CD4-positive, CD25-positive, alpha-beta regulatory T cell (primary cell): ENCODE measurements around the gene NAALADL2. TPM values are rescaled to one million over a fixed set of nuclear protein-coding genes. Genes with fewer than 3 reads are reported as not detected.
"Not testable (repeated sequence)": the region's sequence is repeated elsewhere in the genome, so short reads cannot be mapped to it uniquely, and the experiment has no call there.

ENCODE experiments used
- ATAC-seq, 2 donors: fragments of 150-1000 bp; cut with Tn5 transposase; one replicate each; pipeline ENCODE4 v1.10.0; 2021; ENCODE audit warnings: low read depth in 2 of 2, moderate number of reproducible peaks in 2 of 2, moderate library complexity in 1 of 2
- DNase-seq, 3 donors: peaks; one replicate each; pipeline versions ENCODE4 v3.0.0 to v3.0.0-alpha.2; 2012 to 2022; ENCODE audit warnings: mixed read lengths in 1 of 3
- H3K27ac ChIP-seq: one replicate; pipeline ENCODE4 v1.7.0; 2013; ENCODE audit warnings: mild to moderate bottlenecking, low read length; ENCODE audit not compliant: insufficient read depth, poor library complexity, severe bottlenecking
- H3K27me3 ChIP-seq: one replicate; pipeline ENCODE4 v1.7.0; 2013; ENCODE audit warnings: low read length; ENCODE audit not compliant: control insufficient read depth, insufficient read depth
- H3K36me3 ChIP-seq: one replicate; pipeline ENCODE4 v1.7.0; 2013; ENCODE audit warnings: mild to moderate bottlenecking, low read length, moderate library complexity; ENCODE audit not compliant: control insufficient read depth, insufficient read depth
- H3K4me1 ChIP-seq: 2 replicates; pipeline ENCODE4 v1.7.0; 2013; ENCODE audit warnings: mild to moderate bottlenecking, low read length; ENCODE audit not compliant: insufficient read depth, control insufficient read depth, poor library complexity, severe bottlenecking
- H3K4me3 ChIP-seq: one replicate; pipeline ENCODE4 v1.7.0; 2013; ENCODE audit warnings: low read depth, mild to moderate bottlenecking, low read length, moderate library complexity
- H3K9me3 ChIP-seq, 2 experiments: 1 replicate in 1 of 2; 2 replicates in 1 of 2; pipeline ENCODE4 v1.7.0; 2013; ENCODE audit warnings: low read length in 2 of 2, mild to moderate bottlenecking in 1 of 2, moderate library complexity in 1 of 2; ENCODE audit not compliant: control insufficient read depth in 2 of 2
- H3K27ac Mint-ChIP-seq, 3 donors: one replicate each; pipeline ENCODE4 v1.8.0; 2020 to 2022; ENCODE audit warnings: mild to moderate bottlenecking in 3 of 3, mixed read lengths in 3 of 3, moderate library complexity in 2 of 3
- H3K27me3 Mint-ChIP-seq: one replicate; pipeline ENCODE4 v1.8.0; 2022; ENCODE audit warnings: mild to moderate bottlenecking, mixed read lengths
- H3K36me3 Mint-ChIP-seq: one replicate; pipeline ENCODE4 v1.8.0; 2020; ENCODE audit warnings: mixed read lengths
- H3K4me1 Mint-ChIP-seq, 4 donors: one replicate each; pipeline ENCODE4 v1.8.0; 2020 to 2022; ENCODE audit warnings: mixed read lengths in 4 of 4, mild to moderate bottlenecking in 1 of 4
- H3K4me3 Mint-ChIP-seq, 4 donors: one replicate each; pipeline ENCODE4 v1.8.0; 2020 to 2022; ENCODE audit warnings: mild to moderate bottlenecking in 4 of 4, mixed read lengths in 4 of 4, moderate library complexity in 3 of 4
- H3K9me3 Mint-ChIP-seq, 7 donors: one replicate each; pipeline ENCODE4 v1.8.0; 2020 to 2022; ENCODE audit warnings: mixed read lengths in 7 of 7, mild to moderate bottlenecking in 3 of 7, moderate library complexity in 2 of 7
- polyA plus RNA-seq, 4 donors: library from polyadenylated mRNA; unstranded; fragments of 300-500 nt; fragmentation: Illumina TruSeq; gene quantifications; one replicate each; pipeline ENCODE4 v1.2.3, GENCODE V29; 2021
- total RNA-seq: library from RNA; stranded (reverse); gene quantifications from one replicate; pipeline ENCODE4 v1.2.3, GENCODE V29; 2022

Gene NAALADL2
- total and polyA plus RNA-seq, 5 donors from 2014 or later: not detected

DNA sequence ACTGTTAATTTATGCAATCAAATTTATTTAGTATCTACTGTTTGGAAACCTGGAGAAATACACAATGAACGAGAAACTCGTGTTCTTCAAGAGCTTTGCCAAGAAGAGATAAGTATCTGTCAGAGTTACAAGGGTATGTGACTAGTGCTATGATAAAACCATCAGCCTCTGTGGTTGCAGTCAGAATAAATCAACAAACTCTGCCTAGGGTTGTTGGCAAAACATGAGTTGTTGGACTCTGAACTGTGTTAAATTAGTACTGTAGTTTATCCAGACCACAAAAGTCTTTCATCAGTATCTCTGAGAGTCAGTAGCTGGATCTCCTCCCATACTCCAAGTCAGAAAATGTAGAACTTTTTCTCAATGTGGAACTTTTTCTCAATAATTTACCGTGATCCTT is 918.4 kb downstream of the NAALADL2 start:
- H3K4me1 ChIP-seq: no peaks in the 10 kb centered on the region
- no peaks in the 10 kb centered on the region for H3K9me3 ChIP-seq
- H3K36me3 Mint-ChIP-seq: no peaks in the 10 kb centered on the region
- H3K27ac ChIP-seq: no peak overlapping the region
- no peak overlapping the region for H3K4me3 ChIP-seq
- no peak overlapping the region for H3K27ac Mint-ChIP-seq
- no peak overlapping the region for H3K4me3 Mint-ChIP-seq
- H3K4me1 Mint-ChIP-seq: peaks cover 0 to 5% (median 0%) of the 10 kb centered on the region in 4 donors
- H3K27me3 Mint-ChIP-seq: no peaks in the 10 kb centered on the region
- ATAC-seq: no peak
- H3K36me3 ChIP-seq: no peaks in the 10 kb centered on the region
- peaks cover 0 to 7% (median 5%) of the 10 kb centered on the region in 7 donors for H3K9me3 Mint-ChIP-seq
- no peak for DNase-seq
- no peaks in the 10 kb centered on the region for H3K27me3 ChIP-seq

DNA sequence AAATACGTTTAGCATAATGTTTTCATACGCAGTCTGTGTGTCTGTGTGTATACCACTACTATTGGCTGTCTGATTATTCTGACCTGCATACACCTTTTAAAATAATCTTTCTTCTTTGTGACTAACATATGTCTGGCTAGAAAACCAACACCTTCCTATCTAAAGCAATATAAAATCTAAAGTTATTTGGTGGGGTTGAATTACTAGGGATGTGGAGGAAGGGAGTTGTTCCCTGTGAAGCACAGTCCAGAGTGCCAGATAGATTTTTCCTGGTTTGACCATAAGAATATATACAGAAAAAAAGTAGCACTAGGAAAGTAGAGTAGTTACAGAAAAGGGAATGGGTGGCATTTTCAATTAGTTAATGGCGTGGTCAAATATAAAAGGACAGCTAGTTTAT is 918.8 kb downstream of the NAALADL2 start:
- peaks cover 0 to 7% (median 5%) of the 10 kb centered on the region in 7 donors for H3K9me3 Mint-ChIP-seq
- DNase-seq (no peak), ATAC-seq (no peak)
- H3K4me3 Mint-ChIP-seq: no peak overlapping the region
- H3K27me3 ChIP-seq: no peaks in the 10 kb centered on the region
- H3K4me3 ChIP-seq: no peak overlapping the region
- peaks cover 0 to 5% (median 0%) of the 10 kb centered on the region in 4 donors for H3K4me1 Mint-ChIP-seq
- no peaks in the 10 kb centered on the region for H3K36me3 Mint-ChIP-seq
- no peaks in the 10 kb centered on the region for H3K4me1 ChIP-seq
- no peaks in the 10 kb centered on the region for H3K9me3 ChIP-seq
- no peaks in the 10 kb centered on the region for H3K36me3 ChIP-seq
- H3K27me3 Mint-ChIP-seq: no peaks in the 10 kb centered on the region
- no peak overlapping the region for H3K27ac Mint-ChIP-seq
- no peak overlapping the region for H3K27ac ChIP-seq

DNA sequence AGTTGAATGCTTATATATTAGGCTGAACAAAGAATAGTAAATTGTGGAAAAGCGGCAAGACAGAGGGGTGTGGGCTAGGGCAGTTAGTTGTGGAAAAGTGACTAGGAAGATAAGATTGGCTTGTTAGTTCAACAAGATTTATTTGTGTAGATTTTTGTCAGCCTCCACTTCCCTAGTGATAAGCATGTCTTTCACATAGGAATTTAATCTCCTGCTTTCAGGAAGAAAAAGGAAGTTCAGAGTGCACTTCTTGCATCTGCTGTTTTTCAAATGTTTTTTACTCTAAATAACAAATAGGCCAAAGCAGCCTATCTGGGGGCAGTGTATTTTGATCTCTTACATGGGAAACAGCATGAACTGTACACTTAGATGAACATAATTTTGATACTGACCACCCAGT is 919.9 kb downstream of the NAALADL2 start:
- peaks cover 0 to 7% (median 3%) of the 10 kb centered on the region in 7 donors for H3K9me3 Mint-ChIP-seq
- H3K27ac Mint-ChIP-seq: no peak overlapping the region
- H3K36me3 Mint-ChIP-seq: no peaks in the 10 kb centered on the region
- Histone ChIP-seq H3K4me1 (no peaks in the 10 kb centered on the region), H3K27me3 (no peaks in the 10 kb centered on the region), H3K4me3 (no peak overlapping the region), H3K27ac (no peak overlapping the region), H3K9me3 (no peaks in the 10 kb centered on the region), H3K36me3 (no peaks in the 10 kb centered on the region)
- no peak for ATAC-seq
- H3K4me3 Mint-ChIP-seq: no peak overlapping the region
- no peaks in the 10 kb centered on the region for H3K27me3 Mint-ChIP-seq
- H3K4me1 Mint-ChIP-seq: peaks cover 0 to 5% (median 0%) of the 10 kb centered on the region in 4 donors
- DNase-seq: no peak

DNA sequence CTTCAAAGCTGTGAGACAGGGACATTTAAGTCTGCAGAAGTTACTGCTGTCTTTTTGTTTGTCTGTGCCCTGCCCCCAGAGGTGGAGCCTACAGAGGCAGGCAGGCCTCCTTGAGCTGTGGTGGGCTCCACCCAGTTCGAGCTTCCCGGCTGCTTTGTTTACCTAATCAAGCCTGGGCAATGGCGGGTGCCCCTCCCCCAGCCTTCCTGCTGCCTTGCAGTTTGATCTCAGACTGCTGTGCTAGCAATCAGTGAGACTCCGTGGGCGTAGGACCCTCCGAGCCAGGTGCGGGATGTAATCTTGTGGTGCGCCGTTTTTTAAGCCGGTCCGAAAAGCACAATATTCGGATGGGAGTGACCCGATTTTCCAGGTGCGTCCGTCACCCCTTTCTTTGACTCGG is 928.0 kb downstream of the NAALADL2 start:
- H3K4me3 Mint-ChIP-seq, H3K4me1 Mint-ChIP-seq: not testable (repeated sequence)

DNA sequence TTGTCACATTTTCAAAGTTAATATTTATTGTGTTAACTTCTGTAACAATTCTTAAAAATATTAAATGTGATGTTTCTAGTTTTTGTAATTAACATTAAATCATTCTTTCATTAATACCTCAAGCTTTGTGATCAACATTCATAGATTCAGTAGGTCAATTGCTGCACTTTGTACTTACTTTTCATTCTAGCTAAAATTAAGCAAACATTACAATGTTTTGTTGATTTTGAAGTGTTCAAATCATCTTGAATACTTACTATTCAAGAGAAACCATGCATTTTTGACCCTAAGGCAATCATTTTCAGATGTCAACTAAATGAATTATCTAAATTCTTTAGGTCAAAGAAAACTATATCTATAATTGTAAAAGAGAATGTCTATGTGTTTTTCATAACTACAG is 933.1 kb downstream of the NAALADL2 start:
- Mint-ChIP-seq H3K36me3 (no peaks in the 10 kb centered on the region), H3K27me3 (no peaks in the 10 kb centered on the region), H3K9me3 (peaks cover 3 to 11% (median 4%) of the 10 kb centered on the region in 7 donors), H3K27ac (no peak overlapping the region), H3K4me1 (no peaks in the 10 kb centered on the region), H3K4me3 (no peak overlapping the region)
- Histone ChIP-seq H3K4me1 (no peaks in the 10 kb centered on the region), H3K27ac (no peak overlapping the region), H3K27me3 (no peaks in the 10 kb centered on the region), H3K9me3 (no peaks in the 10 kb centered on the region), H3K36me3 (no peaks in the 10 kb centered on the region), H3K4me3 (no peak overlapping the region)
- no peak for DNase-seq
- no peak for ATAC-seq

More for the DNA sequence above, 928.0 kb downstream of the NAALADL2 start:
- H3K36me3 Mint-ChIP-seq, H3K27me3 Mint-ChIP-seq, H3K36me3 ChIP-seq, H3K9me3 ChIP-seq, H3K4me1 ChIP-seq, H3K27me3 ChIP-seq, H3K4me3 ChIP-seq, ATAC-seq, H3K27ac Mint-ChIP-seq, DNase-seq, H3K9me3 Mint-ChIP-seq, H3K27ac ChIP-seq: not testable (repeated sequence)

DNA sequence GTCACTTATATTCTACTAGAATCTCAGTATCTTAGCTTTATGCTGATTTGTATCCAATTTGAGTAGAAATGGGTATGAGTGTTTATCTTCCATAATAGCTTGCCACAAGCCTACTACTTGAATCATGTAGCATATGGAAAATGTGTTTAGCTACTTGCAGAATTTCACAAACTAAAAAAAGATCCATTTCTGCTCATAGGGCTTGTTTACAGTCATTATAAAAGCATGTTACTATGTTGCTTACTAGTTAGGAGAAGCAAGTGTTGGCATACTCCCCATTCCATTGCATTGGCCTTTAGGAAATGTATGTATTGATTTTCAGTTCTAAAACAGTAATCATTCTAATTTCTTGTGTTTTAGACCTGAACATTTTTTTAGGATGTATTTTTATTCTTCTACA is 939.2 kb downstream of the NAALADL2 start:
- Histone ChIP-seq H3K4me3 (no peak overlapping the region), H3K27ac (no peak overlapping the region), H3K4me1 (no peaks in the 10 kb centered on the region), H3K36me3 (no peaks in the 10 kb centered on the region), H3K9me3 (peaks cover 0 to 3% of the 10 kb centered on the region in 2 experiments), H3K27me3 (no peaks in the 10 kb centered on the region)
- Mint-ChIP-seq H3K27me3 (no peaks in the 10 kb centered on the region), H3K9me3 (peaks cover 0 to 10% (median 5%) of the 10 kb centered on the region in 7 donors), H3K27ac (no peak overlapping the region), H3K36me3 (no peaks in the 10 kb centered on the region), H3K4me3 (no peak overlapping the region), H3K4me1 (no peaks in the 10 kb centered on the region)
- ATAC-seq (no peak), DNase-seq (no peak)

DNA sequence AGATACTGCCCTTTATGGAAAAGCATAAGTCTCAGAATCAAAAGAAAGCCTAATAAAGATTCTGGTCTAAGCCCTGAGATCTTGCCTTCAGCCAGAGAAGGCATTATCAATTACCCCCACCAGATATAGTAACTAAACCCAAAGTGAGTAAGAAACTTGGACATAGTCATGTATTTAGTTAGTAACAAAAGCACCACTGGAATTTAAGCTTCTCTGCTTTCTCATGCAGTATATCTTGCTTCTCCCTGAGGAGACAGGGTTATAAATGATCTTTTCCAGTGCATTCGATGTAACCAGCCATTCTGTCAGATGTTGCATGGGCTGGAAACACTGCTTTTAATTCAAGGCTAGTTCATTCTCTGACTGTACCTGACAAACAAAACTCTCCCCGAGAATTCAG is 946.7 kb downstream of the NAALADL2 start:
- no peaks in the 10 kb centered on the region for H3K4me1 Mint-ChIP-seq
- H3K27ac Mint-ChIP-seq: no peak overlapping the region
- Histone ChIP-seq H3K9me3 (peaks cover 2 to 3% of the 10 kb centered on the region in 2 experiments), H3K27me3 (no peaks in the 10 kb centered on the region), H3K36me3 (no peaks in the 10 kb centered on the region), H3K27ac (no peak overlapping the region), H3K4me1 (no peaks in the 10 kb centered on the region), H3K4me3 (no peak overlapping the region)
- ATAC-seq (no peak), DNase-seq (no peak)
- no peaks in the 10 kb centered on the region for H3K27me3 Mint-ChIP-seq
- no peak overlapping the region for H3K4me3 Mint-ChIP-seq
- H3K9me3 Mint-ChIP-seq: peaks cover 0 to 8% (median 2%) of the 10 kb centered on the region in 7 donors
- no peaks in the 10 kb centered on the region for H3K36me3 Mint-ChIP-seq

DNA sequence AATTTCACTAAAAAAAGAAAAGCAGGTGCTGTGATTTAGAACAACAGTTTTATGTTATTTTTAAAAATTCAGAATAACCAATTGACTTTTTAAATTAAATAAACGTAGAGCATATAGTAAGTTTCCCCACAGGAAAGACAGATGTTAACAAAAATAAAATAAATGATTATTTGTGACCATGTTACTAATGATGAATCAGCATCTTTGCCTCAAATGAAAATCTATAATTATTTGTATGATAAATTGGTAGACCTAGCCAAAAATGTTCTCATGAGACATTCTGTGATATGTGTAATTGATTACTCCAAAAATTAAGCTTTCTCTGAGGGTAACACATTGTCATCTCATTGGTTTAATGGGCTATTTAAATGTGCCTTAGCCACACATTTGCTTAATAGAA is 948.0 kb downstream of the NAALADL2 start:
- ATAC-seq (no peak), DNase-seq (no peak)
- Mint-ChIP-seq H3K4me1 (no peaks in the 10 kb centered on the region), H3K9me3 (peaks cover 0 to 8% (median 1%) of the 10 kb centered on the region in 7 donors), H3K27ac (no peak overlapping the region), H3K4me3 (no peak overlapping the region), H3K27me3 (no peaks in the 10 kb centered on the region), H3K36me3 (no peaks in the 10 kb centered on the region)
- no peaks in the 10 kb centered on the region for H3K27me3 ChIP-seq
- no peaks in the 10 kb centered on the region for H3K4me1 ChIP-seq
- no peak overlapping the region for H3K4me3 ChIP-seq
- peaks cover 2 to 3% of the 10 kb centered on the region in 2 experiments for H3K9me3 ChIP-seq
- H3K36me3 ChIP-seq: no peaks in the 10 kb centered on the region
- no peak overlapping the region for H3K27ac ChIP-seq
